HG03097 (cell line): Measurements from ENCODE around the gene TMEM191B.
"Not testable (repeated sequence)": the region's sequence is repeated elsewhere in the genome, so short reads cannot be mapped to it uniquely, and the experiment has no call there.

ENCODE experiments used
- ATAC-seq: cut with Tn5 transposase; IDR thresholded peaks from one replicate; pipeline ENCODE4 v1.9.1; 2021; ENCODE audit not compliant: unreplicated experiment, low FRiP score

Gene TMEM191B

GRCh38 chr22:18554280-18555256, 27.0 kb downstream of the TMEM191B start:
- ATAC-seq: not testable (repeated sequence)

GRCh38 chr22:18558516-18558915, 30.9 kb downstream of the TMEM191B start:
- ATAC-seq: not testable (repeated sequence)

- ATAC-seq: not testable (repeated sequence)
Observed at GRCh38 chr22:18558939-18559338, 31.3 kb downstream of the TMEM191B start.

- ATAC-seq: not testable (repeated sequence)
Observed at GRCh38 chr22:18560099-18560974, 32.7 kb downstream of the TMEM191B start.

- ATAC-seq: not testable (repeated sequence)
Observed at GRCh38 chr22:18570509-18571246, 43.1 kb downstream of the TMEM191B start.

- ATAC-seq: not testable (repeated sequence)
Observed at GRCh38 chr22:18573483-18574164, 46.0 kb downstream of the TMEM191B start.

GRCh38 chr22:18574555-18574954, 47.0 kb downstream of the TMEM191B start:
- ATAC-seq: not testable (repeated sequence)

- ATAC-seq: not testable (repeated sequence)
Observed at GRCh38 chr22:18575686-18576085, 48.1 kb downstream of the TMEM191B start.

GRCh38 chr22:18577090-18577818, 49.7 kb downstream of the TMEM191B start:
- ATAC-seq: not testable (repeated sequence)

- ATAC-seq: not testable (repeated sequence)
Observed at GRCh38 chr22:18577847-18578246, 50.2 kb downstream of the TMEM191B start.
